Measurements from ENCODE around the gene ITGA6.

DNA sequence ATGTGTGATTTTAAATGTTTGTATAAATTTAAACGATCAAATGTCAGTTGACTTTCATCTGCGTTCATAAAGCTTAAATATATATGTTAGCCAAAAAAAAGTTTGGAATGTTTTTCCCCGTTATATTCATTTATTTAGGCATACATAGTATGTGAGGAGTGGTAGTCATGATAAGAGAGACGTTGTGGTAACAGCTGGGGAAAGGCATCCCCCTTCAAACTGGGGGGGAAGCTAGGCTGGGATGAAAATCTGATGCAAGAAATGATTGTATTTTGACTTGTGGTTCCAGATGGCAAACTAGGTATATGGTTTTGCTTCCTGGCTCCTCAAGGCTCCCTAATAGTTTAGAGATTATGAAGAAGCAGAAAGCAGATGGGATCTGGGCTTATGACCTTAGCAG, 30.1 kb downstream of the ITGA6 start:
- TF ChIP-seq CTCF (conservative IDR thresholded peaks at IDR 0.05 in 1 of 2, IDR thresholded peaks at IDR 0.05 in 1 of 2; ENCODE audit: extremely low read depth in 1 of 2, insufficient read depth in 1 of 2, low read depth in 1 of 2, low read length in 2 of 2) (no peak), EZH2 (IDR thresholded peaks at IDR 0.05; ENCODE audit: borderline replicate concordance, low read length) (no peak)
